ENCODE results near the gene PRRC2B. TPM values are rescaled to one million over a fixed set of nuclear protein-coding genes. Genes with fewer than 3 reads are reported as not detected.

Gene PRRC2B
- total and polyA plus RNA-seq, 2 experiments from 2014 or later = 30.9 to 53.7 TPM

GRCh38 chr9:131480258-131480657, 86.4 kb downstream of the PRRC2B start:
- H3K9me3 ChIP-seq (ENCODE audit: low read depth) = no peaks in the 10 kb centered on the region
- H3K27me3 ChIP-seq (replicated peaks; ENCODE audit: insufficient read depth) = no peaks in the 10 kb centered on the region
- H3K79me2 ChIP-seq (ENCODE audit: insufficient read depth) = peaks cover 46% of the 10 kb centered on the region
- H3K4me3 ChIP-seq = no peak overlapping the region
- WGBS, 2 experiments (ENCODE audit: low coverage in 1 of 2, low lambda C conversion rate in 2 of 2, missing lambda C conversion rate in 2 of 2) = 100% methylated on average over 1 of the region's 1 CpG
- no peak overlapping the region for H3K9ac ChIP-seq
- H3K27ac ChIP-seq = no peak overlapping the region
- H3K4me1 ChIP-seq (ENCODE audit: insufficient read depth) = no peaks in the 10 kb centered on the region
- no peak for TF ChIP-seq EZH2 (IDR thresholded peaks at IDR 0.05; ENCODE audit: insufficient read depth, poor library complexity, severe bottlenecking)
- no peak for TF ChIP-seq EZH2phosphoT487 (IDR thresholded peaks at IDR 0.05; ENCODE audit: insufficient read depth, low read depth)
- DNase-seq = no peak
- in situ Hi-C loops (cut with MboI) = no loop called here
- peaks cover 46% of the 10 kb centered on the region for H3K36me3 ChIP-seq (ENCODE audit: low read depth)
- no peak overlapping the region for H2AFZ ChIP-seq
- H3K9me2 ChIP-seq (ENCODE audit: insufficient read depth) = no peaks in the 10 kb centered on the region
- H3K4me2 ChIP-seq (ENCODE audit: unreplicated experiment) = no peak overlapping the region
- no peaks in the 10 kb centered on the region for H4K20me1 ChIP-seq (ENCODE audit: insufficient read depth)
- H3F3A ChIP-seq (ENCODE audit: insufficient read depth) = no peaks in the 10 kb centered on the region

GRCh38 chr9:131481441-131482342, 87.8 kb downstream of the PRRC2B start:
- peaks cover 57% of the 10 kb centered on the region for H3K79me2 ChIP-seq (ENCODE audit: insufficient read depth)
- WGBS, 2 experiments (ENCODE audit: low coverage in 1 of 2, low lambda C conversion rate in 2 of 2, missing lambda C conversion rate in 2 of 2) = 76 to 79% methylated on average over 16 to 19 of the region's 19 CpGs
- H3K4me1 ChIP-seq (ENCODE audit: insufficient read depth) = no peaks in the 10 kb centered on the region
- H3K36me3 ChIP-seq (ENCODE audit: low read depth) = peaks cover 45% of the 10 kb centered on the region
- H3K9ac ChIP-seq = no peak overlapping the region
- no peaks in the 10 kb centered on the region for H3F3A ChIP-seq (ENCODE audit: insufficient read depth)
- in situ Hi-C loops (cut with MboI) = no loop called here
- no peaks in the 10 kb centered on the region for H4K20me1 ChIP-seq (ENCODE audit: insufficient read depth)
- no peak for TF ChIP-seq EZH2 (IDR thresholded peaks at IDR 0.05; ENCODE audit: insufficient read depth, poor library complexity, severe bottlenecking)
- TF ChIP-seq EZH2phosphoT487 (IDR thresholded peaks at IDR 0.05; ENCODE audit: insufficient read depth, low read depth) = no peak
- no peaks in the 10 kb centered on the region for H3K27me3 ChIP-seq (replicated peaks; ENCODE audit: insufficient read depth)
- H3K9me3 ChIP-seq (ENCODE audit: low read depth) = no peaks in the 10 kb centered on the region
- no peaks in the 10 kb centered on the region for H3K9me2 ChIP-seq (ENCODE audit: insufficient read depth)
- no peak overlapping the region for H3K27ac ChIP-seq
- H3K4me3 ChIP-seq = no peak overlapping the region
- H2AFZ ChIP-seq = no peak overlapping the region
- no peak for DNase-seq
- no peak overlapping the region for H3K4me2 ChIP-seq (ENCODE audit: unreplicated experiment)

DNA sequence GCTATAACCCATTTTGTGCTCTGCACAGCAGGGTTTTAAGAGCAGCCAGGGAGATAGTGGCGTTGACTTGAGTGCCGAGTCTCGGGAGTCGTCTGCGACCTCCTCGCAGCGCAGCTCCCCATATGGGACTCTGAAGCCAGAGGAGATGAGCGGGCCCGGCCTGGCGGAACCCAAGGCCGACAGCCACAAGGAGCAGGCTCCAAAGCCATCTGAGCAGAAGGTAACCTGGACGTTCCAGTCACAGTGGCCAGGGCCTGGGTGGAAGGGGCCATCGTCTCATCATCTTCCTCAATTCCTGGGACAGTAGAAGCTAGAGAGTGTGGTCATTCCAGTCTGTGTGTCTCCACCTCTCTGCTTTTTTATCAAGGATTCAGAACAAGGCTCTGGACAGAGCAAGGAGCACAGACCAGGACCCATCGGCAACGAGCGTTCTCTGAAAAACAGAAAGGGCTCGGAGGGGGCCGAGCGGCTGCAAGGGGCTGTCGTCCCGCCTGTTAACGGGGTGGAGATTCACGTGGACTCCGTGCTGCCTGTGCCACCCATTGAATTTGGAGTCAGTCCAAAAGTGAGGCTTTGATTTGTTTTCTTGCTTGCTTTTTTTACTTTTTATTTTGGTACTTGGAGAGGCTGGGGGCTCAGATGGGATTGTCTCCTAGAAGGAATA, 88.6 kb downstream of the PRRC2B start:
- DNase-seq = no peak
- no peaks in the 10 kb centered on the region for H3K9me2 ChIP-seq (ENCODE audit: insufficient read depth)

DNA sequence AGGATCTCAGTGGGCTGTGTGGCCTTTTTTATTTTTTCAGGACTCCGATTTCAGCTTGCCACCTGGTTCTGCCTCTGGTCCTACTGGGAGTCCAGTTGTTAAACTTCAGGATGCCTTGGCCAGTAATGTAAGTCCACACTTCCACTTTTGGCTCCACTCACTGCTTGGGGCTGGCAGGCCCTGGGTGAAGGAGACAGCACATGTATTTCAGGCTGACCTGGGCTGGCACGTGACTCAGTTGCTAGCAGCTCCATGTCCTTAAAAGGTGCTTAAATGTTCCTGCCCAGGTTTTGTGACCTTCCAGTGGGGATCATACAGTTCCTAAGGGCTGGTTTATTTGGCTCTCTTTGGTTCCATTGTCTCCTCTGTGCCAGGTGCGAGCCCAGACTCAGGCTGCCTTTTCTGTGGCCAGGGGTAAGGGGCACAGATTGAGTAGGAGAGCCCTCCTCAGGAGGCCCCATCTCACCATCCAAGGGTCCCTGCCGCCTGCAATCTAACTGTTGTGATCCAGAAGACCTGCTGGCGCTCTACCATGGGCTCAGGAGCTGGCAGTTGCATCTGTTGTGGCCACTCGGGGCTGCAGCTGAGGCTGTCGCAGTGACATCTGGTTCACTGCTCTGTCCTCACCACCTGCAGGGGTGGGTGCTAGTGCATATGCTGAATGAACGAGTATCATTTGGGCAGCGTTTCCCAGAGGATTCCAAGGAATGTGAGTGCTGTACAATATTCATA, 89.6 kb downstream of the PRRC2B start:
- H3K9me3 ChIP-seq (ENCODE audit: low read depth) = no peaks in the 10 kb centered on the region
- no peak overlapping the region for H3K9ac ChIP-seq
- no peaks in the 10 kb centered on the region for H3F3A ChIP-seq (ENCODE audit: insufficient read depth)
- H4K20me1 ChIP-seq (ENCODE audit: insufficient read depth) = no peaks in the 10 kb centered on the region
- H3K27ac ChIP-seq = no peak overlapping the region
- no peak for DNase-seq
- TF ChIP-seq EZH2phosphoT487 (IDR thresholded peaks at IDR 0.05; ENCODE audit: insufficient read depth, low read depth) (no peak), EZH2 (IDR thresholded peaks at IDR 0.05; ENCODE audit: insufficient read depth, poor library complexity, severe bottlenecking) (no peak)
- no peaks in the 10 kb centered on the region for H3K27me3 ChIP-seq (replicated peaks; ENCODE audit: insufficient read depth)
- H3K4me1 ChIP-seq (ENCODE audit: insufficient read depth) = no peaks in the 10 kb centered on the region
- H3K36me3 ChIP-seq (ENCODE audit: low read depth) = peaks cover 32% of the 10 kb centered on the region
- in situ Hi-C loops (cut with MboI) = no loop called here
- H3K79me2 ChIP-seq (ENCODE audit: insufficient read depth) = peaks cover 42% of the 10 kb centered on the region
- no peaks in the 10 kb centered on the region for H3K9me2 ChIP-seq (ENCODE audit: insufficient read depth)
- H3K4me2 ChIP-seq (ENCODE audit: unreplicated experiment) = no peak overlapping the region
- H3K4me3 ChIP-seq = no peak overlapping the region
- WGBS, 2 experiments (ENCODE audit: low coverage in 1 of 2, low lambda C conversion rate in 2 of 2, missing lambda C conversion rate in 2 of 2) = 80 to 84% methylated on average over 9 of the region's 9 CpGs
- H2AFZ ChIP-seq = no peak overlapping the region

More for the DNA sequence above, 88.6 kb downstream of the PRRC2B start:
- 80 to 81% methylated on average over 24 of the region's 24 CpGs for WGBS, 2 experiments (ENCODE audit: low coverage in 1 of 2, low lambda C conversion rate in 2 of 2, missing lambda C conversion rate in 2 of 2)
- Histone ChIP-seq H3K9ac (no peak overlapping the region), H3K27me3 (replicated peaks; ENCODE audit: insufficient read depth) (no peaks in the 10 kb centered on the region), H3K36me3 (ENCODE audit: low read depth) (peaks cover 39% of the 10 kb centered on the region), H3K4me2 (ENCODE audit: unreplicated experiment) (no peak overlapping the region), H3K4me3 (no peak overlapping the region), H3F3A (ENCODE audit: insufficient read depth) (no peaks in the 10 kb centered on the region), H3K79me2 (ENCODE audit: insufficient read depth) (peaks cover 50% of the 10 kb centered on the region), H3K27ac (no peak overlapping the region), H3K4me1 (ENCODE audit: insufficient read depth) (no peaks in the 10 kb centered on the region), H3K9me3 (ENCODE audit: low read depth) (no peaks in the 10 kb centered on the region), H4K20me1 (ENCODE audit: insufficient read depth) (no peaks in the 10 kb centered on the region), H2AFZ (no peak overlapping the region)
- TF ChIP-seq EZH2 (IDR thresholded peaks at IDR 0.05; ENCODE audit: insufficient read depth, poor library complexity, severe bottlenecking) (no peak), EZH2phosphoT487 (IDR thresholded peaks at IDR 0.05; ENCODE audit: insufficient read depth, low read depth) (no peak)
- in situ Hi-C loops (cut with MboI) = no loop called here
